PC-9 (cell line): Measurements from ENCODE around the gene GSN.

Experiments
- CTCF ChIP-seq: fragments of 200-600 bp; sonication (generic); conservative IDR thresholded peaks from 2 replicates; pipeline ENCODE4 v1.6.1; 2017; ENCODE audit warnings: mixed run types, antibody characterized with exemption, mild to moderate bottlenecking, moderate library complexity
- EZH2 ChIP-seq: fragments of 200-600 bp; sonication (generic); IDR thresholded peaks from 2 replicates; pipeline ENCODE4 v1.8.0; 2017; ENCODE audit warnings: antibody characterized with exemption, low read depth

GRCh38 chr9:121273064-121273775 is 5.3 kb downstream of the GSN start:
- TF ChIP-seq CTCF (no peak), EZH2 (no peak)
